ENCODE results near the gene POU4F2. TPM values are rescaled to one million over a fixed set of nuclear protein-coding genes. Genes with fewer than 3 reads are reported as not detected.
"Not testable (repeated sequence)": the region's sequence is repeated elsewhere in the genome, so short reads cannot be mapped to it uniquely, and the experiment has no call there.

POU4F2 gene
- total RNA-seq, 1 donor from 2014 or later: not detected

DNA sequence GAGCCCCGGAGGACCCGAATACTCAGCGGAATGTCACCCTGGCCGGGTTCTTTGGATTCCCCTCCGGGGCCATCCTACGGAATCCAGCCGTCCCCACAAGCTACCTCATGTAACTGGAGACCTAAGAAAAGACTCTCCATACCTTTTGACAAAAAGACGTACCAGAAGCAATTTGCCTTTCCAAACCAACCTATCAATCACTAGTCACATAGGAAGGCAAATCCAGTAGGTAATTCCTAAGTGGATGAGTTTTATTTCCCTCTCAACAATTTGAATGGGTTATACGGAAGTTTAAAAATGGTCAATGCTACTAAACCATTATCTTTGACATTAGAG, 16.8 kb downstream of the POU4F2 start:
- peaks cover 4% of the 10 kb centered on the region for H3K4me1 ChIP-seq
- no peaks in the 10 kb centered on the region for H3K9me3 ChIP-seq
- ATAC-seq (no peak), DNase-seq (no peak)
- H3K4me3 ChIP-seq: peak overlapping the region; percentile 39
- H3K36me3 ChIP-seq: no peaks in the 10 kb centered on the region
- TF ChIP-seq, protein P1, sequence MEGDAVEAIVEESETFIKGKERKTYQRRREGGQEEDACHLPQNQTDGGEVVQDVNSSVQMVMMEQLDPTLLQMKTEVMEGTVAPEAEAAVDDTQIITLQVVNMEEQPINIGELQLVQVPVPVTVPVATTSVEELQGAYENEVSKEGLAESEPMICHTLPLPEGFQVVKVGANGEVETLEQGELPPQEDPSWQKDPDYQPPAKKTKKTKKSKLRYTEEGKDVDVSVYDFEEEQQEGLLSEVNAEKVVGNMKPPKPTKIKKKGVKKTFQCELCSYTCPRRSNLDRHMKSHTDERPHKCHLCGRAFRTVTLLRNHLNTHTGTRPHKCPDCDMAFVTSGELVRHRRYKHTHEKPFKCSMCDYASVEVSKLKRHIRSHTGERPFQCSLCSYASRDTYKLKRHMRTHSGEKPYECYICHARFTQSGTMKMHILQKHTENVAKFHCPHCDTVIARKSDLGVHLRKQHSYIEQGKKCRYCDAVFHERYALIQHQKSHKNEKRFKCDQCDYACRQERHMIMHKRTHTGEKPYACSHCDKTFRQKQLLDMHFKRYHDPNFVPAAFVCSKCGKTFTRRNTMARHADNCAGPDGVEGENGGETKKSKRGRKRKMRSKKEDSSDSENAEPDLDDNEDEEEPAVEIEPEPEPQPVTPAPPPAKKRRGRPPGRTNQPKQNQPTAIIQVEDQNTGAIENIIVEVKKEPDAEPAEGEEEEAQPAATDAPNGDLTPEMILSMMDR (IDR thresholded peaks at IDR 0.05): no peak
- intact Hi-C loops (cut with DNase I): no loop called here
- H3K27ac ChIP-seq: no peak overlapping the region
- H3K27me3 ChIP-seq: peaks cover 66% of the 10 kb centered on the region

DNA sequence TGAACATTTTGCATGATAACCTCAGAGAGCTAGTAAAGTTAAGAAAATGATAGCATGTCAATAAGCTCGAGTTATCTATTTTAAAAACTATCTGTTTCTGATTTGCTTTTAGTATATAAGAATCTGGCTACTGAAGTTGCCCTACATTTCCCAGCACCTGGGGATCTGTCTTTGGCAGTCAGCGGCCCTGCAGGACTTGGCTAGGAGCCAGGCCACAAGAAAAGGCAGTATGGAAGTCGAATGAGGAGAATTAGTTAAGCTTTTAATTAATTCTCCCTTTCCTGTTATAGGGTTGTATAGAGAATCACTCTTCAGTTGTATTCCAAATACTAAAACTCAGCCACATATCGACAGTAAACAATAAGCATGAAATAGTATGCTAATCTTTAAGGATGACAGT, 22.7 kb downstream of the POU4F2 start:
- Histone ChIP-seq H3K36me3 (no peaks in the 10 kb centered on the region), H3K9me3 (no peaks in the 10 kb centered on the region), H3K4me3 (no peak overlapping the region), H3K4me1 (no peaks in the 10 kb centered on the region), H3K27ac (no peak overlapping the region), H3K27me3 (peaks cover 12% of the 10 kb centered on the region)
- ATAC-seq (no peak), DNase-seq (no peak)
- TF ChIP-seq, protein P1 (IDR thresholded peaks at IDR 0.05): no peak
- intact Hi-C loops (cut with DNase I): no loop called here

DNA sequence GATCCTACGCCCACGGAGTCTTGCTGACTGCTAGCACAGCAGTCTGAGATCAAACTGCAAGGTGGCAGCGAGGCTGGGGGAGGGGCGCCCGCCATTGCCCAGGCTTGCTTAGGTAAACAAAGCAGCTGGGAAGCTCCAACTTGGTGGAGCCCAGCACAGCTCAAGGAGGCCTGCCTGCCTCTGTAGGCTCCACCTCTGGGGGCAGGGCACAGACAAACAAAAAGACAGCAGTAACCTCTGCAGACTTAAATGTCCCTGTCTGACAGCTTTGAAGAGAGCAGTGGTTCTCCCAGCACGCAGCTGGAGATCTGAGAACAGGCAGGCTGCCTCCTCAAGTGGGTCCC, 25.2 kb downstream of the POU4F2 start:
- H3K9me3 ChIP-seq; DNase-seq; H3K27me3 ChIP-seq; H3K4me3 ChIP-seq; intact Hi-C loops (cut with DNase I); H3K4me1 ChIP-seq; ATAC-seq; H3K36me3 ChIP-seq; H3K27ac ChIP-seq: not testable (repeated sequence)

DNA sequence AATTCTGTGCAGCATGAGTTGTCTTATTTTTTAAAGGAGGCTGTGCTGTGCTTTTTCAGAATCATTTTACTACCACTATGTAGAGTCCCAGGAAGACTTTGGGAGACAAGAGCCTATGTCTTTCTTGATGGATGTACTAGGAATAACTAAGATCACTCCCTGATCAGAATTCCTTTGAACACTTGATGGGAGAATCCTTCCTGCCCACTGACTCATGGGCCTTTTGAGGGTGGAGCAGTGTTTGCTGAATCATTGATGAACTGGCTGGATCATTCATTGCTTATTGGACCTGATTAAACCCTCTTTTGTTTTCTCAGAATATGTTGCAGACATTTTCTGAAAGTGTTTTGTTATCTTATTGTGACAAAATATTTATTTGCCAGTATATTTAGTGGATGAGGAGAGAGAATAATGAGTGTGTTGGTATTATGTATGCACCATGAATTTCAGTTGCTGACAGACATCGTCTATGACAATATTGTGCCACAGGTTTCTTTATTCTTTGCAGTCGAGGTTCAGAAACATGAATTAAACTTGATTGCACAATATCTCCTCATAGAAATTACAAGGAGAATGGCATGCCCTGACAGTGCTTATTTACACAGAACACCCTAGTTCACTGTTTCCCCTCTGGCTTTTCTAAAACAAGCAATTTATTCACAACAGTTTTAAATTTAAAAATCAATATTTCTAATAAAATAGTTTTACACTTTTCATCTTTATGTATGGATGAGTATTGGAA, 36.3 kb downstream of the POU4F2 start:
- no peaks in the 10 kb centered on the region for H3K27me3 ChIP-seq
- ATAC-seq (no peak), DNase-seq (no peak)
- intact Hi-C loops (cut with DNase I): no loop called here
- H3K27ac ChIP-seq: no peak overlapping the region
- H3K4me3 ChIP-seq: no peak overlapping the region
- TF ChIP-seq, protein P1 (IDR thresholded peaks at IDR 0.05): no peak
- no peaks in the 10 kb centered on the region for H3K36me3 ChIP-seq
- no peaks in the 10 kb centered on the region for H3K9me3 ChIP-seq
- H3K4me1 ChIP-seq: no peaks in the 10 kb centered on the region

Other genes starting within 250 kb of the POU4F2 start
- gene SLC10A7, start 117.0 kb upstream of the POU4F2 start, total RNA-seq: 19.3 TPM